K562 (cell line): ENCODE measurements around the gene RBMX. TPM values are rescaled to one million over a fixed set of nuclear protein-coding genes. Genes with fewer than 3 reads are reported as not detected.

Experiments
- ATAC-seq: fragments of 200-7000 bp; cut with Tn5 transposase; 3 replicates; pipeline ENCODE4 v1.9.1; 2020; ENCODE audit warnings: moderate library complexity
- BruUV-seq: library from RNA; stranded (reverse); fragments of 400-500 nt; replicated peaks from 2 replicates; lab custom pipeline; 2021; lab: Mats Ljungman, UMichigan
- CTCF ChIA-PET: fragments of 300-600 bp; formaldehyde crosslinking; extraction: SDS; loops from one replicate; lab custom pipeline; 2021; ENCODE audit warnings: low intra/inter-chr PET ratio; lab: Yijun Ruan, JAX
- POLR2A ChIA-PET: fragments of 300-600, 350-650 bp; sonication (Branson Sonifier 250); formaldehyde crosslinking; extraction: SDS; loops from one replicate; lab custom pipeline; 2021; ENCODE audit warnings: antibody characterized with exemption, inconsistent platforms; lab: Yijun Ruan, JAX
- DNase-seq, 4 experiments: peaks; one replicate each; pipeline versions ENCODE4 v3.0.0 to v3.0.0-alpha.2; 2011 to 2018; ENCODE audit warnings: low spot score in 3 of 4, mixed read lengths in 3 of 4; ENCODE audit errors: extremely low read depth in 1 of 4
- FAIRE-seq: peaks from 2 replicates; lab custom pipeline; 2011; peaks lifted over from hg19 to GRCh38; lab: Jason Lieb, UNC
- H2AFZ ChIP-seq: 2 replicates; pipeline ENCODE4 v1.6.0; 2011; ENCODE audit warnings: low read depth, low read length, control low read depth, inconsistent platforms
- H3K27ac ChIP-seq: fragments of 200-600 bp; 3 replicates; pipeline ENCODE4 v1.8.0; 2011; ENCODE audit warnings: low read depth, mild to moderate bottlenecking, control low read depth, inconsistent platforms, low read length, moderate library complexity, mixed read lengths; ENCODE audit errors: extremely low read depth
- H3K27me3 ChIP-seq, 2 experiments: fragments of 300-600 bp in 1 of 2; 2 replicates in 1 of 2; 3 replicates in 1 of 2; pipeline versions ENCODE4 v1.6.0 to v1.8.0; 2011; ENCODE audit warnings: inconsistent platforms in 2 of 2, low read length in 2 of 2, mild to moderate bottlenecking in 1 of 2, mixed read lengths in 1 of 2, moderate library complexity in 1 of 2; ENCODE audit not compliant: control insufficient read depth in 2 of 2, insufficient read depth in 2 of 2
- H3K36me3 ChIP-seq: fragments of 300-600 bp; 3 replicates; pipeline ENCODE4 v1.8.0; 2011; ENCODE audit warnings: mild to moderate bottlenecking, low read length, inconsistent platforms; ENCODE audit not compliant: control insufficient read depth, insufficient read depth
- H3K4me1 ChIP-seq, 2 experiments: fragments of 200-600 bp in 1 of 2; replicated peaks in 1 of 2; 2 replicates in 1 of 2; 3 replicates in 1 of 2; pipeline versions ENCODE4 v1.5.1 to v1.8.0; 2011; ENCODE audit warnings: inconsistent platforms in 2 of 2, low read length in 2 of 2, mild to moderate bottlenecking in 1 of 2, mixed read lengths in 1 of 2, moderate library complexity in 1 of 2; ENCODE audit not compliant: control insufficient read depth in 2 of 2, insufficient read depth in 2 of 2
- H3K4me2 ChIP-seq: 2 replicates; pipeline ENCODE4 v1.6.1; 2011; ENCODE audit warnings: low read length, control low read depth, inconsistent platforms, mixed read lengths; ENCODE audit not compliant: insufficient read depth
- H3K4me3 ChIP-seq: fragments of 200-600 bp; sonication (generic), shearing (Covaris generic); 2 replicates; pipeline ENCODE4 v1.5.1; 2016; ENCODE audit warnings: control low read depth, inconsistent platforms
- H3K79me2 ChIP-seq: fragments of 200-600 bp; 3 replicates; pipeline ENCODE4 v1.8.0; 2011; ENCODE audit warnings: low read length, inconsistent platforms; ENCODE audit not compliant: control insufficient read depth, insufficient read depth
- H3K9ac ChIP-seq, 2 experiments: 2 replicates each; pipeline versions ENCODE4 v1.6.0 to v1.6.1; 2011; ENCODE audit warnings: low read depth in 2 of 2, low read length in 2 of 2, control low read depth in 1 of 2, inconsistent platforms in 1 of 2, mild to moderate bottlenecking in 1 of 2, mixed read lengths in 1 of 2; ENCODE audit not compliant: insufficient read depth in 1 of 2
- H3K9me1 ChIP-seq: one replicate; pipeline ENCODE4 v1.6.0; 2011; ENCODE audit warnings: inconsistent platforms, mild to moderate bottlenecking, low read length, moderate library complexity; ENCODE audit not compliant: control insufficient read depth, insufficient read depth
- H3K9me3 ChIP-seq: replicated peaks from 2 replicates; pipeline ENCODE4 v1.5.1; 2011; ENCODE audit warnings: low read depth, low read length, inconsistent platforms; ENCODE audit not compliant: control insufficient read depth, insufficient read depth
- H4K20me1 ChIP-seq: replicated peaks from 2 replicates; pipeline ENCODE4 v1.6.1; 2011; ENCODE audit warnings: low read length, inconsistent platforms, mixed read lengths; ENCODE audit not compliant: control insufficient read depth, insufficient read depth
- ATF1 ChIP-seq, 2 experiments: fragments of 450-650 bp in 1 of 2; IDR thresholded peaks; 2 replicates each; pipeline ENCODE4 v1.6.1; 2016; ENCODE audit warnings: missing compliant biosample characterization in 1 of 2, missing genetic modification characterization in 1 of 2
- BACH1 ChIP-seq: fragments of 200-800 bp; sonication (Bioruptor generic); IDR thresholded peaks from 2 replicates; pipeline ENCODE4 v1.6.1; 2016; ENCODE audit warnings: missing genetic modification characterization, missing compliant biosample characterization
- ESRRA ChIP-seq: fragments of 450-650 bp; IDR thresholded peaks from 2 replicates; pipeline ENCODE4 v1.6.1; 2014; ENCODE audit warnings: low read depth, mild to moderate bottlenecking, moderate library complexity, borderline replicate concordance
- KLF13 ChIP-seq: fragments of 450-650 bp; IDR thresholded peaks from 2 replicates; pipeline ENCODE4 v1.6.1; 2016; ENCODE audit warnings: missing genetic modification characterization, low read depth, mild to moderate bottlenecking, missing compliant biosample characterization, moderate library complexity, borderline replicate concordance
- LEF1 ChIP-seq: fragments of 450-650 bp; IDR thresholded peaks from 2 replicates; pipeline ENCODE4 v1.6.1; 2016; ENCODE audit warnings: mild to moderate bottlenecking
- POLR2B ChIP-seq: fragments of 450-650 bp; IDR thresholded peaks from 2 replicates; pipeline ENCODE4 v1.6.1; 2018; ENCODE audit warnings: low read depth; ENCODE audit not compliant: partially characterized antibody
- RBM25 ChIP-seq: fragments of 200-400 bp; formaldehyde crosslinking; IDR thresholded peaks from 2 replicates; pipeline ENCODE4 v1.6.1; 2018; ENCODE audit warnings: low read length, low read depth, moderate library complexity; ENCODE audit not compliant: severe bottlenecking
- WGBS: fragments of 100-300 bp; shearing (Covaris generic); methylation state at CpG from one replicate; pipeline ENCODE4 v1.1.6; 2016; ENCODE audit warnings: low coverage, mixed read lengths; ENCODE audit not compliant: insufficient coverage; ENCODE audit errors: missing lambda C conversion rate; 5-methylcytosine and 5-hydroxymethylcytosine counted together
- in situ Hi-C: fragments of 300-500 bp; cut with MboI; formaldehyde crosslinking; loops from 4 replicates; pipeline ENCODE4 v1.15.0; 2018; ENCODE audit warnings: inconsistent platforms, mixed read lengths
- intact Hi-C: fragments of 100-400 bp; cut with micrococcal nuclease; formaldehyde crosslinking; loops from 2 replicates; pipeline ENCODE4 v1.14.2; 2022
- polyA plus RNA-seq, 8 experiments: library from polyadenylated mRNA; depleted of rRNA in 4 of 8; stranded (reverse) in 5 of 8; unstranded in 3 of 8; fragments of >200 nt; fragmentation: Nextera tagmentation in 2 of 8; fragmentation: Illumina TruSeq in 1 of 8; extraction: Ambion mirVana in 2 of 8; extraction: Trizol in 1 of 8; gene quantifications; 2 replicates each; pipeline versions ENCODE4 v1.2.1 to v1.2.3, GENCODE V29; 2011 to 2014; ENCODE audit warnings: inconsistent platforms in 1 of 8, missing spikeins in 1 of 8
- total RNA-seq, 7 experiments: library from RNA; depleted of rRNA in 6 of 7; stranded (reverse); fragments of >200 nt in 6 of 7; fragmentation: Illumina TruSeq in 2 of 7; extraction: Trizol in 2 of 7; gene quantifications; 2 replicates each; pipeline versions ENCODE4 v1.2.1 to v1.2.3, GENCODE V29; 2011 to 2021; ENCODE audit warnings: low replicate concordance in 1 of 7

RBMX gene
- total and polyA plus RNA-seq, 9 of the 15 experiments (the other 6 are each of a cell fraction or from before 2014, with no cell fraction given) = 405 to 671 (median 540) TPM

GRCh38 chrX:136861877-136862276, 18.6 kb downstream of the RBMX start:
- no peaks in the 10 kb centered on the region; a peak in 1 of 5 replicates for H3K4me1 ChIP-seq
- no peak overlapping the region for H3K4me3 ChIP-seq
- POLR2A ChIA-PET = interaction anchor here (0.6 to 2.3 kb wide), 5 partner anchors 9 to 109 kb away, joined by 3 to 15 read pairs (median 4); partner anchors contain the start of gene RBMX
- no peak overlapping the region for H3K4me2 ChIP-seq
- 0 out of 2 replicates have a peak, but pooled peaks cover under 1% of the 10 kb centered on the region for H4K20me1 ChIP-seq
- no peaks in the 10 kb centered on the region for H3K9me1 ChIP-seq
- TF ChIP-seq KLF13 = no peak
- TF ChIP-seq BACH1 (tag) = no peak
- TF ChIP-seq LEF1 = no peak
- peak; percentile 23 for TF ChIP-seq POLR2B
- no peak for TF ChIP-seq ATF1 (CRISPR knock-in tag; IDR thresholded peaks at IDR 0.05)
- no peak for TF ChIP-seq ATF1 (tag; IDR thresholded peaks at IDR 0.05)
- TF ChIP-seq RBM25 = peak; percentile 40
- peak; percentile 91 for TF ChIP-seq ESRRA
- no peak for ATAC-seq
- intact Hi-C loops = loop anchor here (10.0 kb wide), 1 partner anchor 147 kb away; no protein-coding TSS in a partner anchor
- no peak overlapping the region for H3K9ac ChIP-seq
- no peak overlapping the region for H2AFZ ChIP-seq
- peaks cover 54% of the 10 kb centered on the region; the same call in 2 of the 3 replicates for H3K36me3 ChIP-seq
- no CpG with 5 or more reads among the region's 1 CpG for WGBS
- in situ Hi-C loops = no loop called here
- H3K9me3 ChIP-seq = no peaks in the 10 kb centered on the region
- DNase-seq = no peak
- no peak for FAIRE-seq
- H3K27ac ChIP-seq = no peak overlapping the region
- no TSS peak for BruUV-seq
- no peaks in the 10 kb centered on the region for H3K27me3 ChIP-seq
- 0 out of 3 replicates have a peak, but pooled peaks cover under 1% of the 10 kb centered on the region for H3K79me2 ChIP-seq
- CTCF ChIA-PET = no interaction called here
